HG03571 (cell line): ENCODE measurements around the gene KNDC1.
"Not testable (repeated sequence)": the region's sequence is repeated elsewhere in the genome, so short reads cannot be mapped to it uniquely, and the experiment has no call there.

ENCODE experiments used
- ATAC-seq: cut with Tn5 transposase; IDR thresholded peaks from one replicate; pipeline ENCODE4 v1.9.1; 2021; ENCODE audit not compliant: unreplicated experiment

KNDC1 gene

GRCh38 chr10:133139551-133140065, 20.4 kb upstream of the KNDC1 start:
- ATAC-seq, result no peak

GRCh38 chr10:133140417-133141143, 19.4 kb upstream of the KNDC1 start:
- ATAC-seq, result no peak

- ATAC-seq, result no peak
Measured at GRCh38 chr10:133141144-133141957, 18.7 kb upstream of the KNDC1 start.

GRCh38 chr10:133141958-133142340, 18.1 kb upstream of the KNDC1 start:
- ATAC-seq, result no peak

- ATAC-seq, result no peak
Measured at GRCh38 chr10:133142523-133143199, 17.4 kb upstream of the KNDC1 start.

GRCh38 chr10:133143200-133143533, 16.9 kb upstream of the KNDC1 start:
- no peak for ATAC-seq

- no peak for ATAC-seq
Measured at GRCh38 chr10:133143546-133143945, 16.5 kb upstream of the KNDC1 start.

GRCh38 chr10:133144771-133145170, 15.2 kb upstream of the KNDC1 start:
- ATAC-seq, result no peak

GRCh38 chr10:133150226-133150625, 9.8 kb upstream of the KNDC1 start:
- ATAC-seq, result no peak

GRCh38 chr10:133150656-133151055, 9.4 kb upstream of the KNDC1 start:
- no peak for ATAC-seq

GRCh38 chr10:133151071-133151470, 8.9 kb upstream of the KNDC1 start:
- ATAC-seq, result not testable (repeated sequence)

GRCh38 chr10:133151543-133151972, 8.5 kb upstream of the KNDC1 start:
- no peak for ATAC-seq

- no peak for ATAC-seq
Measured at GRCh38 chr10:133154411-133154810, 5.6 kb upstream of the KNDC1 start.

GRCh38 chr10:133154996-133155778, 4.8 kb upstream of the KNDC1 start:
- ATAC-seq, result no peak

- no peak for ATAC-seq
Measured at GRCh38 chr10:133156674-133157579, 3.1 kb upstream of the KNDC1 start.

GRCh38 chr10:133157662-133158436, 2.2 kb upstream of the KNDC1 start:
- no peak for ATAC-seq

GRCh38 chr10:133158437-133158755, 1.6 kb upstream of the KNDC1 start:
- ATAC-seq, result no peak

GRCh38 chr10:133158756-133159610, 1.0 kb upstream of the KNDC1 start:
- ATAC-seq, result no peak
